Epidermal melanocyte (primary cell): ENCODE results near the gene NET1.

Source experiments
- DNase-seq: peaks from one replicate; pipeline ENCODE4 v3.0.0; 2011; ENCODE audit warnings: low spot score; ENCODE audit not compliant: insufficient read length

Gene NET1

DNA sequence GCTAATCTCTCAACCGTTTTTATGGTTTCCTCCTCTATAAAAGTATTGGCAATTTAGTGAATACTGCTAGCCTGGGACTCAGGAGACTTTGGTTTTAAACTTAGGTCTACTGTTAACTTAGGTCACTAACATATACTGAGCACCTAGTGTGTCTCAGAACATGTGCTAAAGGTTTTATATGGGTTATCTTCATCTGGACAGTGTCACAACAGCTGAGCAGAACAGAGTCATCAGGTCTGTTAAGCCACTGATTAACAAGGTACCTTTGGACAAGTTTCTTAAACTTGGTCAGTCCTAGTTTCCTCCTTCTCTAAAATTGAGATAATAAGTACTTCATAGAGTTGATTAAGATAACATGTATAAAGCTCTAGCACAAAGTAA is 30.6 kb downstream of the NET1 start:
- no peak for DNase-seq

DNA sequence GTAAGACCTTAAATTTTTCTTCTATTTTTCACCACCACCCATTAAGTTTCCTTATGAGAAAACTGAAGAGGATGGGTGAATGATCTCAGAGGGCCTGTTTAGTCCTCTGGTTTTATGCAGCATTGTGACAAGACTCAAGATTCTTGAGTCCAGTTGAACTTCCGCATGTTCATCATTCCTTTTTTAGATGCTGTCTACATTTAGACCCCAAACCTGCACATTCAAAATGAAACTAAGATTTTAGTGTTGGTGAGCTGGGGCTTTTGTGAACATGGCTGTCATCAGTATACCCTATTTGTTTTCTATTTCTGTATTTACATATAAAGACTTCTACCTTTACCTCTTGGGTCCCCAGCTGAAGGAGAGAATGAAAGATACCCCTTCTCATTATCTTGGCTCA is 31.1 kb downstream of the NET1 start:
- no peak for DNase-seq

- DNase-seq, result no peak
Measured at GRCh38 chr10:5445006-5445405, 32.6 kb downstream of the NET1 start.

DNA sequence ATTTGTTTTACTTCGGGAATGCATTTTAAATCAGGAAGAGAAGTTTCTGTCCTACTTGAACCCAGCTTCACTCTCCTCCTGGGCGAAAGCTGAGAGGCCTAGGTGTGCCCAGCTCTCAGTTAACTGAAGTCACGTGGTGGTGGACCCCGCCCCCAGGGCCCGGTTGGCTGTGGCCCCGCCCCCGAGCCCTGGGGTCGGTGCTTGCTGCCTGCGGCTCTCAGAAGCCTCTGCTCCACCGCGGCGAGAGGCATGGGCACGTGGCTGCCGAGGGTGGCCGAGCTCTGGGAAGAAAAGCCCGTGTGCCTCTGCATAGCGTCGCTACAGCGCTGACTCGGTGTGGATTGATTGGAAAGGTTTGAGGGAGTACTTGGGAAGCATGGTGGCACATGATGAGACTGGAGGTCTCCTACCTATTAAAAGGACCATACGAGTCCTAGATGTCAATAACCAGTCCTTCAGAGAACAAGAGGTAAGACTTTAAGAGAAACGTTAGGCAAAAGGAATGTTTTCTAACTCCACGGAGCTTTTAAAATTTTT is 34.1 kb downstream of the NET1 start:
- DNase-seq, result peak; percentile 40

GRCh38 chr10:5447056-5447455 is 34.7 kb downstream of the NET1 start:
- no peak for DNase-seq

DNA sequence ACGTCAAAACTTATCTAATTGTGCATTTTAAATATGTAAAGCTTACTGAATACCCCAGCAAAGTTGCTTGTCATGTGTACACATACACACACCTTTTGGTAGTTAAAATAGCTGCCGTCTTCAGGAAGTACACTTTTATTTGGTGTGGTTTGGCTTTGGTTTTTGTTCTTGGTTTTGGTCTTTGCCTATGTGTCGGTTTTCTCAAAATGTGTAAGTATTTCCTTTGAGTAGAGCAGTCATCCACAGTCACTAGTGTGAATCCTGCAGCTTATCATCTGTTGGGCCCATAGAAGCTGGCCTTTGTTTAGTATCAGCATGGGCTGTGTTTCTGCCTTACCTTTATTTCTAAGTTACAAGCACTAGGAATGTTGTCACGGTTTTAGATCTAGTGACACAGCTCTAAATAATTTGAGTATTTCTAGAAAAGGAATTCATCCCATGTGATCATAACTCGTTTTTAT is 35.3 kb downstream of the NET1 start:
- no peak for DNase-seq

GRCh38 chr10:5448333-5449001 is 36.1 kb downstream of the NET1 start:
- no peak for DNase-seq

DNA sequence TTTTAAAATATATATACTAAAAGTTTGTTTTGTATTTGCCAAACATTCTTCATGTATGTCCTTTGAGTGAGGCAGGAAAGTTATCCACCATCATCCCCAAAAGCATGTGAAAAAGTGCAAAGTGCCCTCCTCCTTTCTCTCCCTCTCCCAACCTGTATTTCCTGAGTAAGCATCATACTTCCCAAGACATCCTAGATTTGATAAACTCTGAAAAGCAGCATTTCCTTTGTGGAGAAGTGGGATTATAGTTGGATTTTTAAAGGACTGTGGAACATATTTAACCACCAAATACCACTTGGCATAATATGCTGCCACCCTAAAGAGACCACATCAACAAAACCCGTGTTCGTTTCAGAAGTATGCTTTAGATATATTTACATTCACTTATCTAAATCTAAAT is 36.9 kb downstream of the NET1 start:
- DNase-seq, result no peak

- no peak for DNase-seq
Measured at GRCh38 chr10:5449823-5450222, 37.5 kb downstream of the NET1 start.

DNA sequence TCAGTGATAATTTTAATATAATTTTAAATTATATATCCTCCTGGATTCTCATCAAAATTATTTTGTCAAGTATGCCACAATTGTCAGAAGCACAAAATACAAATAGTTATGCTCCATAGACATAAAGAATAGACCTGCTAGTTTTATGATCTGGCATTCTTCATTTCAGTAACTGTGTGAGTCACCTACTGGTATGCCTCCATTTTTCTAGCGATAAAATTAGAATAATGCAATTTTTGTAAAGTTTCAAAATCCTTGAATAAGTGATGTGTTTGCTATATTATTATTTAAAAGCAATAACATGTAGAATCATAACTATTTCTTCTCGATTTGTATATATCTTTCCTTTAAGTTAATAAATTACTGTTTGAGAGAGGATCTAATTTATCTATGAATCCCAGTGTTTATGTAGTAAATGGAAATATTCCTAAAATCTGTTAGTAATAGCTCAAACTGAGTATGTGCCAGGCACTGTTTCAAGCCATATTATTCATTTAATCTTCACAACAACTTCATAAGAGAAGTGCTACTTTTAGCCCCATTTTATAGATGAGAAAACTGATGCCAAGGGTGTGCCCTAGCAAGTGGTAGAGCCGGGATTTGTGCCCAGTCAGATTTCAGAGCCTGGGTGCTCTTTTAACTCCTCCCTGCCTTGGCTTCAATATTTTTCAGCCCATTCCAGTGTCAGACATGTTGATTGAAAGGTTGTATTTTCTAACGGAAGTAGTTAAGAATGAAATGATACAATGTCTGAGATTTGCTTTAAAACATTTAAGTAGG is 38.4 kb downstream of the NET1 start:
- no peak for DNase-seq

GRCh38 chr10:5453749-5454489 is 41.6 kb downstream of the NET1 start:
- DNase-seq, result no peak

DNA sequence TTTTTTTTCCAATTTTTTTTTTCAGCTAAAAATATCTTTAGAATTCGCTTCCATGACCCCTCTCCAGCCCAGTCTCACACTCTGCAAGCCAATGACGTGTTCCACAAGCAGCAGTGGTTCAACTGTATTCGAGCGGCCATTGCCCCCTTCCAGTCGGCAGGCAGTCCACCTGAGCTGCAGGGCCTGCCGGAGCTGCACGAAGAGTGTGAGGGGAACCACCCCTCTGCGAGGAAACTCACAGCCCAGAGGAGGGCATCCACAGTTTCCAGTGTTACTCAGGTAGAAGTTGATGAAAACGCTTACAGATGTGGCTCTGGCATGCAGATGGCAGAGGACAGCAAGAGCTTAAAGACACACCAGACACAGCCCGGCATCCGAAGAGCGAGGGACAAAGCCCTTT is 44.2 kb downstream of the NET1 start:
- DNase-seq, result no peak

- DNase-seq, result no peak
Measured at GRCh38 chr10:5457741-5458140, 45.4 kb downstream of the NET1 start.

GRCh38 chr10:5458425-5458824 is 46.1 kb downstream of the NET1 start:
- DNase-seq, result no peak

- no peak for DNase-seq
Measured at GRCh38 chr10:5458949-5459747, 46.8 kb downstream of the NET1 start.

DNA sequence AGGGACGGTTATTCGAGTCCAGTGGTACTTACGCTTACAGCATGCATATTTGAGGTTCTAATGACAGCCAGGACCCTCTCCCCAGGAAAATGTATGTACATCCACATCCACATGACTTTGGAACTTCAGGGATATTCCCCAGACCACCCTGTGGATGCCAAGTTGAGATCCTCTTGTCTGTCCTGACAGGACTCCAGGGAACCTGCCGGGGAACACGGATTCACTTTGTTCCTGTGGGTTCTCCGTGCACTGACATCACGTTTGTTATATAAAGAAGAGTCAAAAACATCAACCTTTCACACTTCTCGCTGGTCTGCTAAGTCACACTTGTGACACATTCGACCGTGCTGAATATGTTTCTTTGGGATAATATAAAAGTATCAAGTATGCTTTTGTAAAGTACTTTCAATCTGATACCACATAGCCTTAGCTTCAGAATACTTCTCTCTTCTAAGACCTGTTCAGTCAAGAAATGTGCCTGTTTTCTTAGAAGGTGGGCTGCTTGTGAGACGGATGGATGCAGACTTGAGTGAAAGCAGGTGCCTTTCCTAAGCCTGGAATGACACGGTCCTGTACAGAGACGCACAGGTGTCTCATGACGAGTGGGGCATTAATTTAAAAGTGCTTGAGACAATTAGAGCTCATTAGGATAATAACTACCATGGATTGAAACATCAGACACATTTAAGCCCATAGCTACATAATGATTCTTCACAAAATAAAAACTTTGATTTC is 48.3 kb downstream of the NET1 start:
- no peak for DNase-seq

DNA sequence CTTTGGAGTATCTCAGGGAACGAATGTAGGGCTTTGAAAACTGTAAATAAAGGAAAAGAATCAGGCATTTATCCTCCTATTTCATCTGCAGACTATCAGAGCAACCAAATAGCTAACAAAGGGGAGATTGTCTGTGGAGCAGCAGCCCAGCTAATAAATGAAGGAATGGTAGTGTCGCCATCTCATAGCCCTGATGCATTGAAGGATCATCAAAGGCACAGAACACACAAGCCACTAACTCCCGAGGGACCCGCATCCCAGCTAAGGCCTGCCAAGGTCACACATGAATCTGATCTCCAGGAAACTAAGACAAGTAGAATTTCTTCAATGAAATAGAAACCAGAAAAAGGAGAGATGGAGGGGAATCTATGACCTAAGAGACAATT is 48.8 kb downstream of the NET1 start:
- no peak for DNase-seq

DNA sequence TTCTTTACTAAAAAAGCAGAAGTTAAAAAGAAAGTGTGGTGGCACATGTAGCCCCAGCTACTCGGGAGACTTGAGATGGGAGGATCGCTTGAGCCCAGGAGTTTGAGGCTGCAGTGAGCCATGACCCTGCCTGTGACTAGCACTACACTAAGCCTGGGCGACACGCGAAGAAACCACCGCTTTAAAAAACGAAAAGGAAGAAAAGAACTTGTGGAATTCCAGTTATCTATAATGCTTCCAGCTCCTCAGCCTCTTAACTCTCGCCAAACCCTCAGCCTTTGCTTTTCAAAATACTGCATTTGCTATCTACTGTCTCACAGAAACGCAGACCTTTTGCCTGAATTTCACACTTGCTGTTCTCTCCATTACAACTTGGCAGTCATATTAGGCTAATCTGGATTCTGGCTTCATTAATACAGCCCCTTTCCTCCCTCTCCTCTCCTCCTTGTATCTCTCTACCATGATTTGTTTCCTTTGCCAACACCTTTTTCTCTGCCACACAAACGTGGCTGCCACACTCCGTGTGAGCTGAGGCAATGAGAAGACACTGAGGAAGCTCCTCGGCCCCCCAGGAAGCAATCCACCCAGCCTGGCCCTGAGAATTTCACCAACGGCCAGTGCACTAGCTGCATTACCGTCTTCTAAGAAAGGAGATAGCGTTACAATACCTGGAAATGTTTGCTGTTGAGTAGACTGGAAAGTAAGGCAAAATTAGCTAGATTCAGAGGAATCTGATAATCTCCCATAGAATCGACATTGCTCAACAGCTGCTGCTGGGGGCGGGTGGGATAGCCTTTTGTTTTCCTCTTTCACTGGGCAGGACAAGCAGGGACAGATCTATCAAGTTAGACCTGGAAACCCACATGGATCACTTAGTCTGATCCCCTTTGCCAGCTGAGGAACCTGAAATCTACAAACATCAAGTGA is 49.8 kb downstream of the NET1 start:
- DNase-seq, result no peak

DNA sequence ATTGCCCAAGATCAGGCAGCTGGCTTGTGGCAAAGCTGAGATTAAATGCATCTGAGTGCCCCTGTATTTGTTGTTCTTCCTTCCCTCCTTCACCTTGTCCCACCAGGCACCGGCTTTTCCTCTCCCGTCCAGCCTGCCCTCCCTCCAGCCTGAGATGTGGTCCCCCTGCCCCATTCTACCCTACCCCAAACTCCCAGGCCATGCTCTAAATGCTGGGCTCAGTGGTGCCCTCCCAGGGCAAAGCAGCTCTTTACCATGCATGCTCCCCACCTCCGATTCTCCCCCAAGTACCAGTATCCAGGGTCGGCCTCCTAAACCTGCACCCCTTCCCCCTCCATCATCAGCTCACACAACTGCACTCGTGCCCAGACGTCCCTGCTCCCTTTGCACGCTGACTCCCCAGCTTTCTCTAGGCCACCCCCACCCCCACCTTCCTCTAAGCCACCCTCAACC is 50.5 kb downstream of the NET1 start:
- DNase-seq, result no peak
